OCI-LY3 (cell line): ENCODE results near the gene GTF2IRD1.

Experiments
- EZH2phosphoT487 ChIP-seq: fragments of 200-600 bp; shearing (Covaris generic); IDR thresholded peaks from 2 replicates; pipeline ENCODE4 v1.6.1; 2018; ENCODE audit warnings: antibody characterized with exemption, mixed run types, low read depth
- TF ChIP-seq, protein P1 (sequence below): fragments of 200-600, 300-600 bp; sonication (generic); IDR thresholded peaks from 2 replicates; pipeline ENCODE4 v1.5.1; 2014; ENCODE audit warnings: antibody characterized with exemption, low read length, low read depth

DNA sequence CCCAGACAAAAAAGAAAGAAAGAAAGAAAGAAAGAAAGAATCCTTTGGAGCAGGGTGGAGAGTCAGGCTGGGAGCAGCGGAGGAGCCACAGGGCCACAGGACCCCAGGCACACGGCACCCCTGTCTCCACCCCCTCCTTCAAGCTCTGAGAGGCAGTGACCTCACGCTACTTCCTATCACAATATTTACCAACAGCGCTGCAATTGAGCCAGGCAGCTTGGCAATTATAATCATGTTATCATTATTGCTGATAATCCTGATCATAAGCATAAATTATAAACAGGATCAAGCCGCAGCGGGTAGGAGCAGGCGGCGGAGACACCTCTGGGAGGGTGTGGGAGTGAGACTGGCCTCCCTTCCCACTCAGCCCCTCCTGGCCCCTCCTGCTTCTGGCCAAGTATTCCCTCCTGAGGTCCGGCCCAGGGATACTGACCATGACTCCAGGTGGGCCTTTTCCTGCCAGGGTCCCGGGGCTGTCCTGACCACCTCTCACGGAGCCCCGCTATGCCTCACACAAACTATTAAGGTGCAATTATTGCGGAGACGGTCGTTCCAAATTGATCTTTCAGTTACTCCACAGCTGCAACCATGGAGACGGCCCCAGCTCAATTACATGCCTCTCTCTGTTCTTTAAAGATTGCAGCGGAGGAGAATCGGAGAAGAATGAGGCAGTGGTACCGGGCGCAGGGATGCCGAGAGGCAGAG is 10.0 kb upstream of the GTF2IRD1 start:
- TF ChIP-seq, protein P1, sequence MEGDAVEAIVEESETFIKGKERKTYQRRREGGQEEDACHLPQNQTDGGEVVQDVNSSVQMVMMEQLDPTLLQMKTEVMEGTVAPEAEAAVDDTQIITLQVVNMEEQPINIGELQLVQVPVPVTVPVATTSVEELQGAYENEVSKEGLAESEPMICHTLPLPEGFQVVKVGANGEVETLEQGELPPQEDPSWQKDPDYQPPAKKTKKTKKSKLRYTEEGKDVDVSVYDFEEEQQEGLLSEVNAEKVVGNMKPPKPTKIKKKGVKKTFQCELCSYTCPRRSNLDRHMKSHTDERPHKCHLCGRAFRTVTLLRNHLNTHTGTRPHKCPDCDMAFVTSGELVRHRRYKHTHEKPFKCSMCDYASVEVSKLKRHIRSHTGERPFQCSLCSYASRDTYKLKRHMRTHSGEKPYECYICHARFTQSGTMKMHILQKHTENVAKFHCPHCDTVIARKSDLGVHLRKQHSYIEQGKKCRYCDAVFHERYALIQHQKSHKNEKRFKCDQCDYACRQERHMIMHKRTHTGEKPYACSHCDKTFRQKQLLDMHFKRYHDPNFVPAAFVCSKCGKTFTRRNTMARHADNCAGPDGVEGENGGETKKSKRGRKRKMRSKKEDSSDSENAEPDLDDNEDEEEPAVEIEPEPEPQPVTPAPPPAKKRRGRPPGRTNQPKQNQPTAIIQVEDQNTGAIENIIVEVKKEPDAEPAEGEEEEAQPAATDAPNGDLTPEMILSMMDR = no peak
- TF ChIP-seq EZH2phosphoT487 = no peak
